HG03108 (cell line): ENCODE results near the gene ZNF319.
"Not testable (repeated sequence)": the region's sequence is repeated elsewhere in the genome, so short reads cannot be mapped to it uniquely, and the experiment has no call there.

Source experiments
- ATAC-seq: cut with Tn5 transposase; IDR thresholded peaks from one replicate; pipeline ENCODE4 v1.9.1; 2021; ENCODE audit warnings: moderate library complexity; ENCODE audit not compliant: unreplicated experiment

Gene ZNF319

DNA sequence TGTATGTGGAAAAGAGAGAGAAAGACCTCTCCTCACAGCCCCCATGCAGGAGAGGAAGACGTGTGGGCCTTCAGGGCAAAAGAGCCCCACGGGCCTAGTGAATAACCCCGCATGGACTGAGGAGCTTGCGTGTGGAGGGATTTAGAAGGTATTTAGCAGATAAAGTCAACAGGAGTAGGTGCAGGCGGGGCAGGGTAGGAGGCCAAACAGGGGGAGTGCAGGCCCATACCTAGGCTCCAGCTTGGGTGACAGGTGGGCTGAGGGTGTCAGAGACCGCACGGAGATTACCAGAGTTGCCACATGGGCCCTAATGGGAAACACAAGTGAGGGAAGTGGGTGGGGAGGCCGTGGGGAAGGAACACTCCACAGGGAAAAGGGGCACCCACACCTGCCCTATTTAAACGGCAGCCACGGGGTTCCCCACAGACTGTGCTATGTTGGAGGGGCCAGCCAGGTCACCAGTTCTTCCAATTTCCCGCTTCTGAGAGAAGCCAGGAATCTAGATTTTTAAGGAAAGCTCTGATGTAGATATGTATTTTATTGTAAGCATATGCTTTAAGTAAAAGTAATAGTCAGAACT is 21.4 kb downstream of the ZNF319 start:
- ATAC-seq, result no peak

DNA sequence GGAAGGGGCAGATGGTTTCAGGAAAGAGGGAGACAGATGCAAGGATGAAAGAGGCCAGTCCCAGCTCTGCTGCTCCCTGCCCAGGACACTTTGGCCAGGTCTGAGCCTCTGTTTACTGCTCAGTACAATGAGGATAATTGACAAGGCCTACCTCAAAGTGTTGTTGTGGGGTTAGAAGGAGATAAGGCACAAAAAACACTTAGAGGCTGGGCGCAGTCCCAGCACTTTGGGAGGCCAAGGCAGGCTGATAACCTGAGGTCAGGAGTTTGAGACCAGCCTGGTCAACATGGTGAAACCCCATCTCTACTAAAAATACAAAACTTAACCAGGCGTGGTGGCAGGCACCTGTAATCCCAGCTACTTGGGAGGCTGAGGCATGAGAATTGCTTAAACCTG is 22.4 kb downstream of the ZNF319 start:
- not testable (repeated sequence) for ATAC-seq

DNA sequence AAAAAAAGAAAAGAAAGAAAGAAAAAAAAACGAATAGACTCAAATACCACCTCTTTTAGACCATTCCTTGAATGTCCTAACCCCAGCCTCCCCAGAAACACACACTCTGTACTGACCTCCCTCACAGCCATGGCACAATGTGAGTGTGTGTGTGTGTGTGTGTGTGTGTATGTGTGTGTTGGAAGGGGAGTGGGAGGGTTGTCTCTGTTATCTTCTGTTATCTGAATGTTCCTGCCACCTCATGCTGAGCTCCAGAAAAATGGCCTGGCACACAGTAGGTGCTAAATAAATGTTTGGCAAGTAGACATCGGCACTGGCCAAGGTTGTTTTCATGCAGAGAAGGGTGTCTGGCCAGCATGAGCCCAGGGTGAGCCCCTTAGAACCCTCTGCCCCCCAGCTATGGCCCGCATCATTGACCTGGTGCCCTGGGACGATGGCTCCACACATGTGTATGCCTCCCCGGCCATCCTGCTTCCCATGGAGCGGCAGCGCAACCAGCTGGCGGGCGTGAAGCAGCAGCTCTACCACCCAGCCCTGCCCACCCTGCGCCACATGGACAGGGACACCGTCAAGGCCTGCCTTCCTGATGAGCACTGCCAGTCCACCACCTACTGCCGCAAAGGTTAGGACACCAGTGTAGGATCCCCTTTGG is 22.9 kb downstream of the ZNF319 start:
- no peak for ATAC-seq

DNA sequence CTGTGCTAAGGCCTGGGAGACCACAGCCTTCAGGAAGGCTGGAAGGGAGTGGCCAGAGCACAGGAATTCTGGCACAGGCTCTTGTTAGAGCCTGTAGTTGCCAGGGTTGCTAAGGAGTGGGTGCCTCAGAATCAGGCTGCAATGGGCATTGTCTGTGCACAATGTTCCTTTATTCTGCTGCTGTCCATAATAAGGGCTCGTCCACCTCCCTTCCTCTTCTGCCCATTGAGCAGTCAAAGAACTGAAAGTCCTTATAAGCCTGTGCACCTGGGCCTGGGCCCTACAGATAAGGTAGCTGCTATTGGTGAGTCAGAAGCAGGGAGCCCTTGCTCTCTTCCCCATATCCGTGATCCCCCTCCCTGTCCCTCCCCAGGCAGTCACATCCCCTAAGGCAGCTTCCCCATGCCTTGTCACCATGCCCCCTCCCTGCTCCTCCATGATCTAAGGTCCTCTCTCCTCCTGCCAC is 24.1 kb downstream of the ZNF319 start:
- ATAC-seq, result no peak

DNA sequence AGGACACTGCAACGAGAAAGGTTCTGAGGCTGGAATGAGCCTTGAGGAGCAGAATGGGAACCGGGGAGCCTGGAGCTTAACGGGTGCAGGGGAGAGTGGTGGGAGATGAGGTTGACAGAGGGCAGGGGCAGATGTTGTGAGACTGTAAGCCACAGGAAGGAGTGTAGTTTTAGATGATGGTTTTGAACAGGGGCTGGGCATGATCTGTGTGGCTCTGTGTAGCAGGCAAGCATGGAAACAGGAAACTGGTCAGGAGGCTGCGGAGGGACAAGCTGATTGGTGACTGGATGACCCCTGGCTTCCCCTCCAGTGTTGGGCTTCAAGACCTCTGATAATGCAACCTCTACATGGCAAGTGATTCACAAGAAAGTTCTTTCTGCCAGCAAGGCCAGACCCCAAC is 28.2 kb downstream of the ZNF319 start:
- ATAC-seq, result no peak

DNA sequence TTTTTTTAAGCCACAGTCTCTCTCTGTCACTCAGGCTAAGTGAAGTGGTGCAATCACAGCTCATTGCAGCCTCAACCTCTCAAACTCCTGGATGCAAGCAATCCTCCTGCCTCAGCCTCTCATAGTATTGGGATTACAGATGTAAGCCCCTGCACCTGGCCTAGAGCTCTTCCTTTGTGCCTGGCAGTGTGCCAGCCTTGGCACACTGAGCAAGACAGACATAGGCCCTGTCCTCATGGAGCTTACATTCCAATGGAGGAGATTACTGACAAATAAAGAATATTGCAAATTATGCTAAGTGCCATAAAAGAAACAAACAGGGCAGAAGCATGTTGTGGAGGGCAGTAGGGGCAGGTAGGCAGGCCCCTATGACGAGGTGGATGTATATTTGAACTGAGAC is 28.6 kb downstream of the ZNF319 start:
- no peak for ATAC-seq

DNA sequence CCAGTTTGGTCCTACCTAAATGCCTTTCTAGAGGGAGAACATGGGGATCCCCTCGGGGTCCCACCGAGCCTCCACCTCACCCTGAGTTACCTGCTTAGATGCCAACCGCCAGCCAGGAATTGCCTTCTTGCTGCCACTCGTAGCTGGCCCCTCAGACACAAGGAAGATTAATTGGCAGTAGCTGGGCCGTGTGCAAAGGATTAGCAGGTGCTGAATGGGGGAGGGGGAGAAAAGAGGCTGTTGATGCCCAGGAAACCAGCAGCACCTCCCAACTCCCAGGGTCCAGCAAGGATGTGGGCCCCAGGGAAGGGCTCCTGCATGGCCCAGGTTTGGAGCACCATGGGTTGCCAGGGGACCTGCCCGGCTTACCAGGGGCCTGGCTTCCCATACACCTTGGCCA is 29.5 kb downstream of the ZNF319 start, which contains the start of gene CNGB1:
CNGB1 (minus strand) TSS at position 159 of the 400 bp plus-strand sequence. CDS start 3,842 bp downstream, outside the sequence.
- no peak for ATAC-seq

DNA sequence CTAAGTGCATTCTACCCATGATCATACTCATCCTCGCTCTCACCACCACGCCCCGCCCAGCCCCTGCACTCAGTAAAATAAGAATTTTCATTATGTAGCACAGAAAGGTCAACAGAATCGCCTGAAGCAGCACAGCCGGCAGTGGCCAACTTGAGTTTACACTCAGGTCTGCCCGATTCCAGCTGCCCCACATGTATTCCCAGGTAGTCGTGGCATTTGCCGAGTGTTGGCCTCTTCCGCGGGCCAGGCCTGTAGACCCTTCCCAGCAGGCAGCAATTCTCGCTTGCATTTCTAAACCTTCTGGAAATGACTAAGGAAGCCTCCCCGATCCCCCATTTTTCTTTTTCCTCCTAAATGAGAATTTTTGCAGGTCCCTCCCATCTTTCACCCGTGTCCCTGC is 30.2 kb downstream of the ZNF319 start:
- ATAC-seq, result no peak

DNA sequence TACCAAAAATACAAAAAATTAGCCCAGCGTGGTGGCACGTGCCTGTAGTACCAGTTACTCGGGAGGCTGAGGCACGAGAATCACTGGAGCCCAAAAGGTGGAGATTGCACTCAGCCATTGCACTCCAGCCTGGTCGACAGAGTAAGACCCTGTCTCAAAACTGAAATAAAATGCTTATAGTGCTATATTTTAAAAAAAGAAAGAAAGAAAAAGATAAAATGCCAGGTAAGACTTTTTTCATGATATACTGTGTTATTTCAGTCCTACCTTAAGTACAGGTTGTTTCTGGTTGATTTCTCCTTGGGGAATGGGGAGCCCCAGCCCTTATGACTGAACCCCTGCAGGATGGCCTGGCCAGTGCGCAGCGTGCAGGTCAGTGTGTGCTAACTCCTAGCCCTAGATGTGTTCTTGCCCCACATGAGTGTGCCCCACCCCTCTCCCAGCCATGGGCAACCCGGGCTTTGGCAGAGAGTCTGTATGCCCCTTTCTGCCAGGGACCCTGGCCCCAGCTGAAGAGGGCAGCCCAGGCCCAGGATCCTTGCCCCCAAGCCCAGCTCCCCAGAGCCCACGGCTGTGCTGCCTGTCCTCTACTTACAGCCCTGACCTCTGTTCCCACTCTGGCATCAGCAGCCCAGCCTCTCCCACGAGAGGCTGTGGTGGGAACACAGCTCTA is 30.9 kb downstream of the ZNF319 start:
- no peak for ATAC-seq

DNA sequence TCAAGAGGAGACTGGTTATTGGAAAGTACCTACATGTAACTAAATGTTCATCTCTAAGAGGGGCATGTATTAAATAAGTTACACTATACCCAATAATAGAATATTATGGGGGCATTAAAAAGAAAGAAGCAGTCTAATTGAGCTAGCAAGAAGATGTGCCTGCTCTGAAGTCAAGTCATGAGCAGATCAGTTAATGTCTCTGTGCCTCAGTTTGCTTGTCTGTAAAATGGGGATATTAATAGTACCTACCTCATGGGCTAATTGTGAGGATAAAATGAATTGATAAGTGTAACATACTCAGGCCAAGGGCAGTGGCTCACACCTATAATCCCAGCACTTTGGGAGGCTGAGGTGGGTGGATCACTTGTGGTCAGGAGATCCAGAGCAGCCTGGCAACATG is 32.6 kb downstream of the ZNF319 start:
- no peak for ATAC-seq

DNA sequence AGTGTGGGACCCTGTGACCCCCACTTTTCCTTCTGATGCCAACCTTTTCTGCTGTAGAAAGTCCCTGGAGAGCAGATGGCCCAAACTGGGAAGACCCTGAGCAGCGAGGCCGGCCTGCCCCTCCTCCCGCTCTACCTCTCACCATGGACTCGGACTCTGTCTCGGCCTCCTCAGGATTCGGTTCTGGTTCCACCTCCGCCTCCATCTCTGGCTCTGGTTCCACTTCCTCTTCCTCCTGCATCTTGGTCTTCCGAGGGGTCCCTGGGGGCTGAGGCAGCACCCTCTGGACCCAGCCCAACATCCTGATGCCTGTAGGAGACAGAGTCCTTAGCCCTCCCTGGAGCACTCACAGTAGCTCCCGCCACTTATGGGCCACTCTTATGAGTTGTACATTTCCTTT is 33.5 kb downstream of the ZNF319 start:
- no peak for ATAC-seq

DNA sequence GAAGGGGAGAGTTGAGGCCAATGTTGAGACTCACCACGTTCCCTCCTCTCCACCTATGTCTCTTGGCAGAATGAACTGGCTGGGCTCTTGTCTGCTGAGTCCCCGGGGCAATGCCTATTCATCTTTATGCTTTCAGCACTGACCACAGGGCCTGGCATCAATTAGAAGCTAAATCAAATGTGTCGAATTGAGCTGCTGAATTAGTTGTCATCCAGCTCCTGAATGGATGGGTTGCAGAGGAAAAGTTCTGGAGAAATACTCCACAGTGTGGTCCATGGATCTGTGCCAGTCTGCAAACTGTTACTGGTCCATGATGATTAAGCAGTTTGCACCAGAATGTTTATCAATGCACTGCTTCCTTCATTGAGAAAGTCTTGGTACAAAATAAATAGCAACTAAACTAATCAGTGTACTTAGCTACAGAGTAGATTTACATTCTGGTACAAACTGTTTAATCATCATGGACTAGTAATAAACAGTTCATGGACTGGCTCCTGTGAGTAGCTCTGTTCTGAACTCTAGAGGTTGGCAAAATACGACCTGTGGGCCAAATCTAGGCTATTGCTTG is 34.2 kb downstream of the ZNF319 start:
- ATAC-seq, result no peak

DNA sequence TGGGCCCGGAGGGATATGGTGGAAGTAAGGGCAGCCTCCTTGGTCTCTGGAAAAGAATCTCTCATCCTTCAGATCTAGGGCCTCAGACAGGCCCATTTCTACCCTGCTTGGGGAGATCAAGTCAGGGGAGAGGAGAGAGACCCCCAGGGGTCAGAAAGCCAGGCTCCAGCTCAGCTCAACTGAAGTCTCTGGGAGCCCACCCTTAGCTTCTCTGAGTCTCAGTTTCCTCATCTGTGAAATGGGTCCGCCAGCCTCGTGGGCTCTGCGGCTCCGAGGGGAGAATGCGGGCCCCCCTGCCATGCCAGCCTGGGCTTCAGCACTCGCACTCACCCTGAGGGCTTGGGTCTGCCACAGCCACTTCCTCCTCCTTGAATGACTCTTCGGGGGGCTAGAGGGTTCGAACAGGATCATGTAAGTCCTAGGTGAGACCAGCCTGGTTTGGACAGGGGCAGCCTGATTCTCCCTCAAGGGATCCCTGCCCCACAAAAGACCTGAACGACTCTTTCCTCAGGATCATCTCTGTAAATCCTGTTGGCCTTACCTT is 36.2 kb downstream of the ZNF319 start:
- no peak for ATAC-seq

DNA sequence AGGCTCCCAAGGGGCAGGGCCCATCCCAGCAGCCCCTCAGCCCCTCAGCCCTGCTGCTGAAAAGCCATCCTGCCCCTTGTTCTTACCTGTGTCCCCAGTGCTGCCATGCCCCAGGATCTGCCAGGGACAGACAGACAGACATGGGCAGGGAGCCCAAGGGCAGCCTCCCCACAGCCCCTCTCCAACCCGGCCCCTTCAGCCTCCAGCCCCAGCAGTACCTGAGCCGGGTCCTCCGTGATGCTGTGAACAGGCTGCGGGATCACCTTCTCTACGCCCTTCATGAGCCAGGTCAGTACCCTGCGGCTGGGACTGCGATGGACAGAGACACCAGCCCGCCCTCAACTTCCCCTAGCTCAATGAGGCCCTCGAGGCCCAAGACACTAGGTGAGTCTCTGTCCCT is 37.7 kb downstream of the ZNF319 start:
- ATAC-seq, result no peak

DNA sequence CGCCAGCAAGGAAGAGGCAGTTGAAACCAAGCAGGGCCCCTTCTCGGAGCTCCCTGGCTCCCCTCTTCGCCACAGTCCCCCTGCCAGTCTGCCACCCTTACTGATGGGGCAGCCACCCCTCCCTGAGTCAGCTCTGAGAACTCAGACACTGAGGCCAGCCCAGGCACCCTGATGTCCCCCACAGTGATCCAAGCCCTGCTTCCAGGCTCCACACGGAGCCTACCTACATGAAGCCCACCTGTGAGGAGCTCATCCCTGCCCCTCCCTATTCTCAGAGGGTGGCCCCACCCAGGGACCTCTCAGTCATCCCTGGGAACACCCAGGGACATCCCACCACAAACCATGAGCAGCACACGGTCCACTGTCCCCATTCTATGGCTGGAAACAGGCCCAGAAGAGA is 38.4 kb downstream of the ZNF319 start:
- ATAC-seq, result no peak

DNA sequence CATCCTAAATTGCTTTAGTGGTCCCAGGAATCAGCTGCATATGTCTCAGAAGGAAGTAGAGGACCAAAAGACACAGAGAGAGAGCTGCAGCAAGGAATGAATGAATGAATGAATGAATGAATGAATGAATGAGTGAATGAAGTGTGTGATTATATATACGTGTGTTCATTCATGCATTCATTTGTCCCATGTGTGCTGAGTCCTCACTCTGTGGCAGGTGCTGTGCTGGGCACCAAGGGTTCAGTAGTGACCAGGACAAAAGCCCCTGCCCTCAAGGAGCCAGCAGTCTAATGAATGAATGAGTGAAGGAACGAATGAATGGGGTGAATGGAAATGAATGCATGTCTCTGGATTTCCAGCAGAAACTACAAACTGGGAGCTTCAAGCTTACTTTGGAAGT is 38.9 kb downstream of the ZNF319 start:
- no peak for ATAC-seq

DNA sequence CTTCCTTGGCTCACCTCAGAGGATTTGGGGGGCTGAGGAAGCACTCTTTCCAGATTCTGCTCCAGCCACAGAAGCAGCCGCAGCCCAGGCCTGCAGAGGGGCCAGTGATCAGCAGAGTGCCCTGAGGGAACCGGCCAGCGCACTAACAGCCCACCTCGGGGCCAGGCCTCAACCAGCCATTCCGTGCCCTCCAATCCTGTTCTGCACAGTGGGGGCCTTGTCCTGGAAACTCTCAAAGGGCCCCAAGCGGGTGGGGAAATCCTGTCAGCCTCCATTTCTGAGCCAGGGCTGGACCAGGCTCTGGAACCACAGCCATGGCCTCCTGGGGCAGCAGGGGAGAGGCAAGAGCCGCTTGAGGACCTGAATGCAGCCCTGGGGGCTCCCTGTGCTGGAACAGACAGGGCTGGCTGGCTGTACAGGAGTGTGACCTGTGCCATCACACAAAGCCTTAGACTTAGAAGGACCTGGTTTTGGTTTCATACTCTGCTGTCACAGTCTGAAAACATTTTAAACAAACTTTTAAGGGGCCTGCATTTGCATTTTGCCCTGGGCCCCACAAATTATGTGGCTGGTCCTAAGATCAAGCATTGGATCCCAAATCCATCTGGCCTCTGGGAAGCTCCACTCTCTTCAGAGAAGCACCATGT is 39.5 kb downstream of the ZNF319 start:
- ATAC-seq, result no peak

DNA sequence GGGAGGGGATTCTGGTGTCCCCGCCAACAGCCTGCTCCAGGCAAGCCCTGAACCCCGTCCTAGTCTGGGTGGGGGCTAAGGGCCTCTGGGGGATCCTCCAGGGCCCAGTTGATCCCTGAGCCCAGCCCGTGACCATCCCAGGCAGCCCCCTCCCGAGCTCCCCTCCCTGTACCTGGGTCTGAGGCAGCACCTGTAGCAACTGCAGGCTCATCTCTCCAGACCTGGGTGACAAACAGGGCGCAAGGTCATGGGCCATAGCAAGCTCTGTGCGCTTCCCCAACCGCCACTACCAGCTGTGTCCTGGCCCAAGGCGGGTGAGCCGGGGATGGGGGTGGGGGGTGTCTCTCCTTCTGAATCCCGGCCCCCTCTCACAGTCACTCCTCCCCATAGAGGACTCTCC is 40.2 kb downstream of the ZNF319 start:
- no peak for ATAC-seq

DNA sequence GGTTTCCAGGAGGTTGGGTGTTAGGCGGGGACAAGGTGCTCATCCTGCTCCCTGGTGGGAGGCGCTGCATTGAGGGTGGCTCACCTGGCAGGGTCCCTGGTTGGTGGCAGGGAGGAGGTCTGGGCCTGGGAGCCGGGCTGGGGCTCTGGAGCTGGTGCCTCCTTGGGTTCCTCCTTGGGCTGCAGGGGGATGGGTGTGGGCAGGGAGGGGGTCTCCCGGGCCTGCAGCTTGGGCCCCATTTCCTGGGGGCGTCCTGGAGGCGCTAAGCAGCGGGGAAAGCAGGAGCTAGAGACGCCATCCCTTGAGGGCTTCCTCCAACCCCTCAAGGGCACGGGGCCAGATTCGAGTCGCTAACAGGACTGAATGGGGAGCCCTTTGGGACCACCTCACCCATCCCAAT is 40.7 kb downstream of the ZNF319 start:
- no peak for ATAC-seq

DNA sequence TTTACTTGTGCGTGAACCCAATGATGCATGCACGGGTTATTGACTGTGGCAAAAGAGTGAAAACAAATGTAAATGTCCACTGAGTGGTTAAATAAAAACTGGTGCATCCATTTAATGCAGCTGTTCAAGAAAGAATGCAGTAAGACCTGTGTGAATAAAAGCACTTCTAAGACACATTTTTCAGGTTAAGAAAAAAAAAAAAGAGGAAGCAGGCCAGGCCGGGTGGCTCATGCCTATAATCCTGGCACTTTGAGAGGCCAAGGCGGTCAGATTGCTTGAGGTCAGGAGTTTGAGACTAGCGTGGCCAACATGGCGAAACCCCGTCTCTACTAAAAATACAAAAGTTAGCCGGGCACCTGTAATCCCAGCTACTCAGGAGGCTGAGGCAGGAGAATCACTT is 41.4 kb downstream of the ZNF319 start:
- ATAC-seq, result no peak

DNA sequence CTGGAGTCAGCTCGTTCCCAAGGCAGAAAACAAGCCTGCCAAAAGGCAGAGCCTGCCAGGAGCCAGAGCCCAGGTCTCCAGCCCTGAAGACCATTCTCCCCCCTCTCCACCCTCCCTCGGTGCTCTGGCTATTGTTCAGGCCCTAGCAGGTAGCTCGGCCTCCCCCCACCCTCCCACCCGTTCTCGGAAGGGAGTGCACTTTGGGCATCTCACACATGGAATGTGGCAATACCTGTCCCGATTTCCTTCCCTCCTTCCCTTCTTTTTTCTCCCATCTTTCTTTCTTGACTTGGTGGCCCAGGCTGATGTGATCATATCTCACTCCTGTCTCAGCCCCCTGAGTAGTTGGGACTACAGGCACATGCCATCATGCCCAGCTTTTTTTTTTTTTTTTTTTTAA is 41.9 kb downstream of the ZNF319 start:
- ATAC-seq, result no peak
